Measurements from ENCODE around the gene POLL. TPM values are rescaled to one million over a fixed set of nuclear protein-coding genes. Genes with fewer than 3 reads are reported as not detected.
A peak's percentile ranks its signal among the peaks of the same experiment; 100 is the strongest.

Gene POLL
- total RNA-seq, 1 experiment from 2014 or later = 6.6 TPM

DNA sequence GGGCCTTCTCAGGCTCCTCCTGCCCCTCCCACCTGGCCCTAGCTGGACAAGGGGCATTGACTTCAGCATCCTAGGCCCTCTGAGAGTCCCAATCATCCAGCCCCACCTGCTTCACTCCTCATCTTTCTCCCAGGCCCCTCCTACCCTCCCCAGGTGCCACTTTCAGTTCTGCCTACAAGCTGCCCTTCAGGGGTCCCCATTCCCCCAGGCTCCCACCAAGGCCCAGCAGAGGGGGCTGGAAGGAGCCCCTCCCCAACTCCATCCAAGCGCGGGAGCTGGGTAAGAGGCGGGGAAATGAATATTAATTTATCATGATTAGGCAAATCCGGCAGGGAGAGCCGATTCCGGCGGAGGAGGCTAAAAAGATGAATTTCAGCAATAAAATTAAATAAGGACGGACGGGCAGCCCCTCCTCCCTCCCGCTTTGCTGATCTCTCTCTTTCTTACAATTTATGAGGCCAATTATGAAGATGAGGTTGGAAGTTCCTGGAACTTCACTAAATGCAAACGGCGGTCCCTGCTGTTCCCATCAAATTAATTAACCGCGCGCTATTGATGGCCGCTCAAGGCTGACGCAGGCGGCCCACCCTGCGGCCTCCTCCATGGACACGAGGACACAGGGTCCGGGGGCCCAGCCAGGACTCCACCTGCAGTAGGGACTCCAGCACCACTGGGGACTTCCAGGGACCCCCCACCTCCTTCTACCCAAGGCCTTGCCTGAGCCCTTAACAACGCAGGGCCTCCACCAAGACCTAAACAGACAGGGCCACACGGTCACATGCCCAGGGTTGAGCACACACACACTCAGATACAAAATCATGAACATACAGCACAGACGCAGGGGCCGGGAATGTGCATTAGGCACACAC is 13.9 kb downstream of the POLL start:
- no peak for DNase-seq (ENCODE audit: low read depth)

DNA sequence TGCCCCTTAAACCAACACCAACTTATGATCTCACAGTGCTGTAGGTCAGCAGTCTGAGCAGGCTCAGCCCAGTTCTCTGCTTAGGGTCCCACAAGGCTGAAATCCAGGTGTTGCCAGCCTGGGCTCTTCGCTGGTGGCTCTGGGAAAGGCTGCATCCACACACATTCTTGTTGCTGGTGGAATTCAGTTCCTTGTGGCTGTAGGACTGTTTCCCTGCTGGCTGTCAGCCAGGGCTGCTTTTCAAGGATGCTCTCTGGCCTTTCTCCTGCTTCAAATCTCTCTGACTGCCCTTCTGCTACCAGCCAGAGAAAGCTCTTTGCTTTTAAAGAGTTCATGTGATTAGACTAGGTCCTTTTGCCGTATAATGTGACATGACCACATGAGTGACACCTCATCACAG is 15.3 kb downstream of the POLL start:
- no peak for DNase-seq (ENCODE audit: low read depth)

DNA sequence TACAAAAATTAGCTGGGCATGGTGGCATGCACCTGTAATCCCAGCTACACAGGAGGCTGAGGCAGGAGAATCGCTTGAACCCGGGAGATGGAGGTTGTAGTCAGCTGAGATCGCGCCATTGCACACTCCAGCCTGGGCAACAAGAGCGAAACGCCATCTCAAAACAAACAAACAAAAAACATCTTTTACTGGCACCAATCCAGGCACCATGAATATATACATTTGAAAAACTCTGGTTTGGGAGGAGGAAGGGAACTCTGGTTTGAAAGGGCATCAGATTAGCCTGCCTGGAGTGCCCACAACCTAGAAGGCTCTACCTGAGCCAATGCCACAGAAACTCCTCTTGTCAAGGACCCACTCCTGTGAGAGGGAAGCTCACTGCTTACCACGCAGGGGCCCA is 15.9 kb downstream of the POLL start:
- no peak for DNase-seq (ENCODE audit: low read depth)

DNA sequence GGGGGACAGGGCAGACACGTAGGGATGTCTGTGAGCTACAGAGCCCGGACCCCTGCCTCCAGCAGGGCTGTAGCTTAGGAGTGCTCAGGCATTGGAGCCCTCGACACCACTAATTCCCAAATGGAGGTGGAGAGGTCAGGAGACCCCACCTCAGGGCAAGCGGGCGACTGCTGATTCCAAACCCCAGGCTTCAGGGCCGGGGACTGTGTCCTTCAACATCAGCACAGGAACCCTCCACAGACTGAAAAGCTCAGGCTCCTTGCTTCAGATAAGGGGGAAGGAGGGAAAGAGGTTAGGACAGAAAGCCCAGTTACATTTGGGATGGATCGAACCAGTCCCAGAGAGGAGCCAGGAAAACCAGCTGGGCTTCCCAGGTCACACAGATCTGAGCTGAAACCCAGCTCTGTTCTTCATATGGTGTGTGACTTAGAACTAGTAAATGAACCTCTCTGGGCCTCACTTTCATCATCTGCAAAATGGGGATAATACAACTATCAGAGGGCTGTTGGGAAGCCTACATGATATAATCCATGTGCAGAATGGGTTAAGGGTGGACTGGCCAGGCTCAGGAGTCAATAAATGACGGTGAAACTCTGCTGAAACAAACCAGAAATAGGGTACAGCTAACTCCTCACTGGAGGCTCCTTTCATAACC is 16.7 kb downstream of the POLL start:
- DNase-seq (ENCODE audit: low read depth) = no peak

DNA sequence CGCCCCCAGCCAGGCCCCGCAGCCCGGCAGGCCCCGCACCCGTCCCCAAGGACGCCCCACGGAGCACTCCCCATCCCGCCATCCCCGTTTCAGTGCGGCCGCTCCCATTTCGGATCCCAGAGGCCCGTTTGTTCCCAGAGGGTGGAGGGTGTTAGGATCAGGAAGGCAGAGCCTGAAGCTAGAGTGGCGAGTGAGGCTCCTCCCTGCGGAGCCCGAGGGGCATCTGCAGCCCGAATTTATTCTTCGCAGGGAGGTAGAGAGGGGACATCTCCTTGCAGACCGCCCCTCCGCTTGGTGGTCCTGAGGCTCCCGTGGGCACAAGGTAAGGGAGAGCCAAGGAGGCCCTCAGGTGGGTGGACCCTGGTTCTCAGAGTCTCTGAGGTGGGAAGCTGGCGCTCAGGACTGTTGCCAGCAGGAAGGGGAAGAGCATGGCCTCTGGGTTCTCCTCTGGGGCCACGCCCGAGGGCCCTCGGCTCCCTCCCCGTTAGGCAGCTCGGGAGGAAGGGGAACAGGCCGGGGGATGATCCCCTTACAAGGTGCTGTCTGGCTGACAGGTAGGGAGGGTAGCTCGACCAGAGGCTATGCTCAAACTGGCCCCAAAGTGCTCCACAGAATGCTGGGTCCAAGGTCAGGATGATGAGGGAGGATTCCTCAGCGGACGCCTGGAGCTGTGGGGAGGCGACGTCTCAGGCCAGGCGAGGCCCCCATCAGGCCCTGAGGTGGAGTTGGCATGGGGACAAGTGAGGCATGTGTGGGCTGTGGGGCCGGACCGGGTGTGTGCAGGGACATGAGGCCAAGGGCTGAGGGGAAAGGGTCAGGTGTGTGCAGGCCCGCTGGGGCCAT is 17.4 kb downstream of the POLL start:
- peak; percentile 16 for DNase-seq (ENCODE audit: low read depth)

DNA sequence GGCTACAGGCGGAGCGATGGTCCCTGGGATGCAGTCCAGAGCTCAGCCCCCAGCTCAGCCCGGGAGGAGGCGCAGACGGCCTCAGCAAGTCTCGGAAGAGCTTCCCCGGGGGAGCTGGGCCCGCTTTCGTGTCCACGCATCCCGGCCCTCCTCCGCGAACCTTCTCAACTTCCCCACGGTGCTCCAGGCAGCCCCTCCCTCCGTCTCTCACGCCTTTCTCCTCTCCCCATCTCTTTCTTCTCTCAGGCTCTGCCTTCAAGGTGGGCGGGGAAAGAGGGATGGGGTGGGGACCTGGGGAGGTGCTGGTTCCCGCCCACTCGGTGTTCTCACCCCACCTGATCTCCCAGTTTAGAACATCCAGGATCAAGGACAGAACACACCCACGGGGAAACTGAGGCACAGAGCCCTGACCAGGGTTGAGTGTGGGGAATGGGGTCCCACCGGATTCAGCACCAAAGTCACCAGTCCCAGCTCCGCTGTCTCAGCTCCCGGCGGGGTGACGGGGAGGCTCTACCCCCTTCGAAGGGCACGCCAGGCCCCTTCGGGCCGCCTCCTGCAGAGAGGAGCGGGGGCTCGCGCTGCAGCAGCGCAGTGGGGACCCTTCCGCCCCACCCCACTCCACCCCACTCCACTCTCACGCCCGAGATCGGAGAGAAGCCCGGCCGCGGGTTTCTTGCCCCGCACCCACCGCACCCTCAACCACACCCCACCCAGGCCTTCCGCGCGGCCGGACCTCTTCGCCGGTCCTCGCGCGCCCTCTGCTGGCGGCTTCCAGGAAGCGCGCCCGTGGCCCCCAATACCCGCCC is 18.2 kb downstream of the POLL start:
- peak; percentile 46 for DNase-seq (ENCODE audit: low read depth)

DNA sequence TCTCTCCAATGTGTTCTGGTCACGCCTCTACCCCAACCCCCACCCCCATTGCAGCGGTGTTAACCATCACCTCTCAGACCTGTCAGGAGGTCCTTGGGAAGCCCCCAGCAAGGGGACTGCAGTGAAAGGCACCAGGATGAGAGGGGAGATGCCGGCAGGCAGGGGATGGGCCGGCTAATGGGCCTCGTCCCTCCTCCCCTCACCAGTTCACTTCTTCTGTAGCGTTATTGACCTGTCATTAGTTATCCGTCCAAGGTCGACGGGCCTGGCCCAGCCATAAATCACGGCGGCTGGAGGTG is 18.8 kb downstream of the POLL start:
- DNase-seq (ENCODE audit: low read depth) = no peak

DNA sequence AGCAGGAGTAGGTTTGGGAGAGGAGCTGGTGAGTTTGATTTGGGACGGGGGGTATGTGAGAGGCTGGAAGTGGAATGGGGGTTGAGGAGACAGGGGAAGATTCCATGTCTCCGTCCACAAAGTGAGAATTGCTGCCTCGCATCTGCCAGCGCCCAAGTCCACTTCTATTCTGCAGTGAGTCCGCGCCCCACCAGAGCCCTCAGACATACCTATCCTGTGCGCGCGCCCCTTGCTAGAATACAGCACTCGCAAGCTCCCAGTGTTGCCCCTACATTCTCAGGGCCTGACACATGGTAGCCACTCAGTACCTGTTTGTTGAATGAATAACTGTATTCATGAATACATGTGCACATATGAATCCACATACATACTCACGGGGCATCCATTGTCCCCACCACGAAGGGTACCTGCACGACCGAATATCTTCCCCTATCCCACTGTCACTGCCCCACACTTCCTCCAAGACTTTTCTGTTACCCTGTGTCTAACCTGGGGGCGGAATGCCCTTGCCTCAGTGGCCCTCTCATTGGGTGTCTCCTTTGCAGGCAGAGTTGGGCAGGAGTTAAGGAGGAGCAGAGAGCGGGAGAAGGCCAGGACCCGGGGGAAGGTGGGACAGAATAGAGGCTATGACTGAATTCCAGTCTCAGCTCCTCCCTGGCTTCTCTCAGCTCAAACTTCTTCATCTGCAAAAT is 19.9 kb downstream of the POLL start:
- no peak for DNase-seq (ENCODE audit: low read depth)

DNA sequence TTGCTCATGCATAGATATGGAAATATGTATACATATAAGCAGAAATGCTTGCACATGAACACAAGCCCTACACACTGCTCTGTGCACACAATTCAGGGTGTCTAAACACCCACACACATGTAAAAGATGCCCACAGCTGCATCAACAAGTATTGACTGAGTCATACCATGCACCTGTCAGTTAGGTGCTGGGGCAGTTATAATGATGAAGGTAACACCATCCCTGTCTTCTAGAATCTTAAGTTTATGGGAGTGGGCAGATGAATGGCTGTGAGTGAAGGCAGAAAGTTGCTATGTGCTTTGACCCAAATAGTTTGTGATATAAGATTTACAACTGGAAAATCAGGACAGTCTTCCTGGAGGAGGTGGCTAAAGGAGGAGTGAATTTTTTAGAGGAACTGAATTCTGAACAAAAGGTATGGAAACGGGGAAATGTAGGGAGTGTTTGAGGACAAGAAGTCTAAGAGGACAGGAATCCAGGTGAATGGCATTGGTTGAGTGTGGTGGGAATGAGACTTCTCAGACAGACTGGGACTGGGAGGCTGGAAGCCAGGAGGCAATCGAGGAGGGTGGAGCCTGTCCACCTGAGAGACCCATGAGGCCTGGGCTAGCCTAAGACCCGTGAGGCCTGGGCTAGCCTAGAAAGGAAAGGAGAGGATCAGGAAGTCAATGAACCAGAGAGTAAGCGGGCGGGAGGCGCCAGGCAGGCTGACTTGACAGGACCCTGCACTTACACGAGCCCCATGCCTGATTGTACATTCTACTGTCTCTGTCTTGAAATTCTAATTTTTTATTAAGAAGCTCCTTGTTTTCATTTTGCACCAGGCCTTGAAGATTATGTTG is 20.7 kb downstream of the POLL start:
- no peak for DNase-seq (ENCODE audit: low read depth)

DNA sequence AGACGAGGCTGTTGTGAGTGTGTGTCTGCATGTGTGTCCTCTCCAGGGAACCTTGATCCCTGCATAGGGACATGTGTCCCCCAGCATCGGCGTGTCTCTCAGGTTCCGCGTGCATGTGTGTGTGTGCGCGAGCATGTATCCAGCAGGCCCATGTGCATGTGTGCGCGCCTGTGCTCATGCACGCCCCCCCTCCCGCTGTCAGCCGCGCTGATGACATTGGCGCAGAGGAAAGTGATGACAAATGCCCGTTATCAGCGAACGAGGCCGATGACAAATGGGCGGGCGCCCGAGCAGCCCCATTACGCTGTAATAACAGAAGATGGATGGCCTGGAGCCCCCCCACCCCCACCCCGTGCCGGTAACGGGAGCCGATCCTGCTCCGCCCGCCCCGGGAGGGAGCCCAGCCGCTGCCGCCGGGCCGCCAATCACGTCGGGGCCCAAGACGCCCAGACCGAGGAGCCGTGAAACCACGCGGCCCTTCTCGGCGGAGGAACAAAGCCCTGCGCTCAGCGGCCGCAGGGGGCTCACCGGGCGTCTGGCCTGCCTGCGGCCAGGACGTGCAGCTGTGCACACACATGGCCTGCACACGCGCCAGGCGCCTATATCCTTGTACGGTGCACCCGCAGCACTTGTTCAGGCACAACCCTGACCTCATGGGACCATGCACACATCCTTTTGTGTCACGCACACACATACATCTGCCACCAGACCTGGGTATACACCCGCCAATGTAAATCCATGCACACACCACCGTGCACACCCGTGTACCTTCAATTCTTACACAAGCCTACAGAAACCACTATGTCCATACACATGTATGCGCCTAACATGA is 21.5 kb downstream of the POLL start:
- DNase-seq (ENCODE audit: low read depth) = peak; percentile 25

DNA sequence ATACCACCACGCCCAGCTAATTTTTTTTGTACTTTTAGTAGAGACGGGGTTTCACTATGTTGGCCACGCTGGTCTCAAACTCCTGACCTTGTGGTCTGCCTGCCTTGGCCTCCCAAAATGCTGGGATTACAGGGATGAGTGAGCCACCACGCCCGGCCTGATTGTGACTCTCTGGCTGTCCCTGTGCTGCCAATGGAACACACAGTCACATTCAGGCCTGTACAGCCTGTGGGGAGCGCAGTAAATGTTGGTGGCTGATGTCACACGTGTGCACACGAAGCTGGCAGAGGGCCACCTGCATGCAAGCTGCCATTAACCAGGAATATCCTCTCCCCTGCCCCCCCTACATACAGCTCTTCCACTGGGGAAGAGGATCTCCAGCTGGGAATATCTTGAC is 22.1 kb downstream of the POLL start:
- no peak for DNase-seq (ENCODE audit: low read depth)

DNA sequence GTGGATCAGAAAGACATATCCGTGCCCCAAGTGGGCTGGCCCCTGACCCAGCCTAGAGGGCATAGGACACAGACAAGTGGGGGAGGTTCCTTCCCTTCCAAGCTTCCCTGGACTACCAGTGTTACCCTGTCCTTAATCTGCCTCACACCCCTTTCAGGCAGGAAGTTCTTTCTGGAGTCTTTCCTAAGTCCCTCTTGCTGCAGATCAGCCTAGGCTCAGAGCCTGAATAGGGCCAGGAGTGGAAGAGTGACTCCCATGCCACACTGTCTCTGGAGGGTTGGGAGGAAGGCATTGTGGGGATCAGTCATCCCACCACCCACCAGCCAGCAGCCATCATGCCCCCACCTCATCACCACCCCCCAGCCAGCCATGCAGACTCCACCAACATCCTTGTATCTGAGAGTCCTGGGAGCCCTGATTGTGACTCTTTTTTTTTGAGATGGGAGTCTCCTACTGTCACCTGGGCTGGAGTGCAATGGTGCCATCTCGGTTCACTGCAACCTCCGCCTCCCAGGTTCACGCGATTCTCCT is 22.6 kb downstream of the POLL start:
- no peak for DNase-seq (ENCODE audit: low read depth)

DNA sequence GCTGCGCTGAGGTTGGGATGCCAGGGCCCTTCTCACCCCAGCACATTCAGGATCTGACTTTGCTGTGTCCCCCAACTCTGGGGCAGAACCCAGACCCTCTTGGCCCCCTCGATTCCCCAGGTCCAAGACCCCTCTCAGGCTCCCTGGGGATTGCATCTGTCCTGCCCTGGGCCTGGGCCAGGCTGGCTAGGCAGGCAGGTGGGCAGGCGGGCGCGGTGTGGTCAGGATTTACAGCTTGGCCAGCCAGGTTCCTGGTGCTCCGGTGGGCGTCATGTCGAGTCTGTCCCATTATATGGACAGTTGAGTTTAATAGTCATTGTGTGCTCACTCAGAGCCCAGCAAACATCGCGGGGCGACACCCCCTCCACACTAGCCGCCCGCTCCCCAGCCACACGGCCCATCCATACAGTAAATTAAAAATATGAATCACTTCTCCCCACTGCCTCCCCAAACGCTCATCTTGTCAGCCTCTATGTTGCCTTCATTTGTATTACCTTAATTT is 23.5 kb downstream of the POLL start:
- DNase-seq (ENCODE audit: low read depth) = no peak

DNA sequence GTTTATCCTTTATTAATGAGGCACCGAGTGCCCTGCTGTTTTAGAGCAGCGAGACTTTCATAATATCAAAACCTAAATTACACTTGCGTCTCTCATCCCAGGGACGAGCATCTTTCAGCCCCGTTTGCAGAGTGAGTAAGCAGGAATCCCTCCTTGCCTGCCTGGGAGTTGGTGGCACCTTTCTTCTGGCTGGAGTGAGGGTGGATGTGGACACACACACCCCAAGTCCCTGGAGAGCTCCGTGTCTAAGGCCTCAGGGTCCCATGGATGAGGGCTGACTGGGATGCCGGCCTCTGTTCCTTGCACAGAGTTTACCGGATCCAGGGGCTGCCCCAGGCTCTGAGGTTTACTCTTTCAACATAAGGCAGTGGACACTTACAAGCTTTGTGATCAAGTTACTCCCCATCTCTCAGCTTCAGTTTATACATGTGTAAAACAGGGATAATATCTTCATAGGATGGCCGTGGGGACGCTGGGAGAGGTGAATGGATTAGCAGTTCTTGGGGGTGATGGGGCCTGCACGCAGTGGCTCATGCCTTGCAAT is 24.5 kb downstream of the POLL start:
- DNase-seq (ENCODE audit: low read depth) = no peak

DNA sequence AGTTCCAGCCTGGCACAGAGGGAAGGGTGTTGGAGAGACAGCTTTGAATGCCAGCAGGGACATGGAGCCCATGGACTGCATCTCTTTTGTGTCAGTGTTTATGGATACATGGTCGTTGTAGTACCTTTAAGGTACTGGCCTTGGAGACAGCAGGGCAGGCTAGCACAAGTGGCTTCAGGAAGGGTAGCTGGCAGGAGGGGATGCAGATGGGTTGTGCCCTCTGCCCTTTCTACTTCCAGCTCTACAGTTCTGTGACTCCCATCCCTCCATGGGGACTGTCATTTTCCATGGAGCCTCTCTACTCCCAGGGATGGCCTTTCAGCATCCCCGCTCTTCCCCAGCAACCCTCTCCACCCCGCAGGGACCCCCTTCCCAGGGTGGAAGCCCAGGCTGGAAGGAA is 25.1 kb downstream of the POLL start:
- no peak for DNase-seq (ENCODE audit: low read depth)

DNA sequence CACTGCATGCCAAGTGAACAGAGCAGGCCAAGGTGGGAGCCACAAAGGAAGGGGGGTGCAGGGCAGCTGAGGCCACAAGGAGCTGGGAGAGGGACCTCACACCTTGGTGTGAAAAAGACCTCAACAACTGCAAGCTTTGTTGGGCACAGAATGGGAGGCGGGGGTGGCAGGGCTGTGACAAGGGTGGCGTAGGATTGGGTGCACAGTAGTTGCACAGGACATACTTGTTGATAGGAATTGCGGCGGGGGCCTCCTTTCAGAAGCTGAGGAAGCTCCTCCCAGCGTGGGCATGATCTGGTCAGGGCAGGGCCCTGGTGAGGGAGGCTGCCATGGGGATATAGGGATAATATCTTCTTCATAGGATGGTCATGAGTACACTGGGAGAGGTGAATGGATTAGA is 25.8 kb downstream of the POLL start:
- DNase-seq (ENCODE audit: low read depth) = no peak

DNA sequence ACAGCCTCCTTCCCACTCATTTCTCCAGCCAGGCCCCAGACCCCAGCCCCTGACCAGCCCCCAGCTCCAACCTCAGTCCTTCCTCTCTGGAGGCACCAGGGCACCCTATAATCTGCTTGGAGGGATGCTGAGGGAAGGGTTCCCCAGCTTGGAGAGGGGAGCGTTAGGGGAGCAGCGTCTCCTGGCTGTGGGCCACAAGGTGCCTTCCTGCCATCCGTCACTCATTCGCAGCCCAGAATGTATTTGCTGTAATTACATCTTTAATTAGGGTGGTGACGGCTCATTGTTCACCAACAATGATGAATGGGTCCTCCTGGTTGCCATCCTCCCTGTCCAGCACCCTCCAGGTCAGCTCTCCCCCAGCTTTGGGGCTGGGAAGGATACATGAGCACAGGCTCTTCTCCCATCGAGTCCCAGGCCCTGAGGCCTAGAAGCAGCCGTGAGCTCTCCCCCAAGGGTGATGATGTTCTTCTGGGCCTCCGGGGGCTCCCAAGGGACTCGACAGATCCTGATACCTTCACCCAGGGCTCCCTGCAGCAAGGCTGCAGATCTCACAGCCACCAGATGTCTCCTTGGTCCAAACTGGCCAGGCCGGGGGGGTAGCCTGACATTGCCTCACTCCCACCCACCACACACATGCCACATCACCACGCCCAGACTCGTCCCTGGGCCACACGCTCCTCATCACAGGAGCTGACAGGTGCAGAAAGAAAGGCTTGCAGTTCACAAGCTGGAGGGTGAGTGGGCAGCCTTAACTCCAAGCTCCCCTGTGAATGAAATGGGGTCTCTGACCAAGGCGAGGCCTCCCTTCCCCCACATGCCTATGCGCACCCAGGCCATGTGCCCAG is 26.8 kb downstream of the POLL start:
- DNase-seq (ENCODE audit: low read depth) = no peak

Data from RPMI7951 (cell line).